GM19468 (cell line): ENCODE measurements around the gene PIGB.
A peak's percentile ranks its signal among the peaks of the same experiment; 100 is the strongest.
"Not testable (repeated sequence)": the region's sequence is repeated elsewhere in the genome, so short reads cannot be mapped to it uniquely, and the experiment has no call there.

Experiments used
- ATAC-seq: cut with Tn5 transposase; IDR thresholded peaks from one replicate; pipeline ENCODE4 v1.9.1; 2021; ENCODE audit warnings: mild to moderate bottlenecking, moderate library complexity, moderate number of reproducible peaks; ENCODE audit not compliant: unreplicated experiment; ENCODE audit errors: extremely low read depth

The PIGB gene

GRCh38 chr15:55366981-55367380 is 48.0 kb downstream of the PIGB start:
- ATAC-seq: no peak

GRCh38 chr15:55372701-55373440 is 53.8 kb downstream of the PIGB start:
- ATAC-seq: peak; percentile 58

- ATAC-seq: no peak
These were observed 60.1 kb downstream of the PIGB start for GRCh38 chr15:55379095-55379494.

- no peak for ATAC-seq
These were observed 62.6 kb downstream of the PIGB start for GRCh38 chr15:55381595-55381994.

GRCh38 chr15:55383687-55384086 is 64.7 kb downstream of the PIGB start:
- ATAC-seq: no peak

- no peak for ATAC-seq
These were observed 68.0 kb downstream of the PIGB start for GRCh38 chr15:55387027-55387426.

GRCh38 chr15:55389264-55389607 is 70.2 kb downstream of the PIGB start:
- no peak for ATAC-seq

- ATAC-seq: no peak
These were observed 75.7 kb downstream of the PIGB start for GRCh38 chr15:55394694-55395093.

GRCh38 chr15:55398243-55398642 is 79.2 kb downstream of the PIGB start:
- ATAC-seq: no peak

- not testable (repeated sequence) for ATAC-seq
These were observed 81.0 kb downstream of the PIGB start for GRCh38 chr15:55400050-55400449.

- ATAC-seq: no peak
These were observed 82.8 kb downstream of the PIGB start for GRCh38 chr15:55401786-55402246.

GRCh38 chr15:55402707-55403106 is 83.7 kb downstream of the PIGB start:
- ATAC-seq: no peak

GRCh38 chr15:55403531-55403930 is 84.5 kb downstream of the PIGB start:
- no peak for ATAC-seq
